Measurements from ENCODE around the gene CTIF.

DNA sequence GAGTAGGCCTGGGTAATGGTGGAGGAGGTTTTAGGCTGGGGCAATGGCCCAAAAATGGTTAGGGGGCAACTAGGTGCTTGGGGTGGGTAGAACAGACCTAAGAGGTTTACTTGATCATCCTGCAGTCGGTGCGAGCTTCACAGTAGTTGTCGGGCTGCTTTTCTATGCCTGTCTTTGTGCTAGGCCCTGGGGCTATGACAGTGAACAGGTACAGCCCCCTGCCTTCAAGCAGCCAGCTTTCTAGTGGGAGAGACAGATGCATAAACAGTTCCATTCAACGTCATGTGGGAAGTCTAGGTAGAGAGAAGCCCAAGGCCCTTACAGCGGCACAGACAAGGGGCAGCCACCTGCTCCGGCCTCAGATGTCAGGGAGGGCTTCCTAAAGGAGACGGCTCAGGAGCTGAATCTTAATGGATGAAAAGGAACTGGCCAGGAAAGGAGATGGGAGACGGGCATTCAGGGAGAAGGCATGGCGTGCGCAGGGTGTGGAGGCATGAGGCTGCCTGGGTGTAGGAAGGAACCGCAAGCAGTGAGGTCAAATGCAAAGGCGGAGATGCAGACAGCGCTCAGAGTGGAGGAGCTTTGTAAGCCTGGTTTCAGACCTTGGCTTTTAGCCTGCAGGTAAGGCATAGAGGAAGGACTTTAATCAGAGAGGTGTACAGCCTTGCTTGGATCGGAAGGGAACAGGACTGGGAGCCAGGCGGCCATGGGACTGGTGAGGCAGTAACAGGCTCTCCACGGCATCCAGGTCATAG lies 6.0 kb downstream of the CTIF start:
- TF ChIP-seq, protein P1, sequence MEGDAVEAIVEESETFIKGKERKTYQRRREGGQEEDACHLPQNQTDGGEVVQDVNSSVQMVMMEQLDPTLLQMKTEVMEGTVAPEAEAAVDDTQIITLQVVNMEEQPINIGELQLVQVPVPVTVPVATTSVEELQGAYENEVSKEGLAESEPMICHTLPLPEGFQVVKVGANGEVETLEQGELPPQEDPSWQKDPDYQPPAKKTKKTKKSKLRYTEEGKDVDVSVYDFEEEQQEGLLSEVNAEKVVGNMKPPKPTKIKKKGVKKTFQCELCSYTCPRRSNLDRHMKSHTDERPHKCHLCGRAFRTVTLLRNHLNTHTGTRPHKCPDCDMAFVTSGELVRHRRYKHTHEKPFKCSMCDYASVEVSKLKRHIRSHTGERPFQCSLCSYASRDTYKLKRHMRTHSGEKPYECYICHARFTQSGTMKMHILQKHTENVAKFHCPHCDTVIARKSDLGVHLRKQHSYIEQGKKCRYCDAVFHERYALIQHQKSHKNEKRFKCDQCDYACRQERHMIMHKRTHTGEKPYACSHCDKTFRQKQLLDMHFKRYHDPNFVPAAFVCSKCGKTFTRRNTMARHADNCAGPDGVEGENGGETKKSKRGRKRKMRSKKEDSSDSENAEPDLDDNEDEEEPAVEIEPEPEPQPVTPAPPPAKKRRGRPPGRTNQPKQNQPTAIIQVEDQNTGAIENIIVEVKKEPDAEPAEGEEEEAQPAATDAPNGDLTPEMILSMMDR (conservative IDR thresholded peaks at IDR 0.05; ENCODE audit: low read depth in 2 of 2): no peak
- no peak for TF ChIP-seq EZH2 (IDR thresholded peaks at IDR 0.05; ENCODE audit: low read depth, unreplicated experiment)
